ENCODE results near the gene PDE4D. TPM values are rescaled to one million over a fixed set of nuclear protein-coding genes. Genes with fewer than 3 reads are reported as not detected.
"Not testable (repeated sequence)": the region's sequence is repeated elsewhere in the genome, so short reads cannot be mapped to it uniquely, and the experiment has no call there.

Gene PDE4D
- total and polyA plus RNA-seq, 2 donors (not counting 3 experiments of a cell fraction or from before 2014, with no cell fraction given): 34.5 to 51.2 TPM

DNA sequence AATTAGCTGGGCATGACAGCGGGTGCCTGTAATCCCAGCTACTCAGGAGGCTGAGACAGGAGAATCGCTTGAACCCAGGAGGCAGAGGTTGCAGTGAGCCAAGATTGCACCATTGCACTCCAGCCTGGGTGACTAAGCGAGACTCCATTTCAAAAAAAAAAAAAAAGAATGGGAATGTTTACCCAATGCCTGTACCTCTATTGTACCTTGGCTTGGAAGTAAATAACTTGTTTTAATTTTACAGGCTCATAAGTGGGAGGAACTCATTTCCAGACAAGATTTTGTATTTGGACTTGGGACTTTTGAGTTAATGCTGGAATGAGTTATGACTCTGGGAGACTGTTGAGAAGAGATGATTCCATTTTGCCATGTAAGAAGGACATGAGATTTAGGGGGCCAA, 484.5 kb downstream of the PDE4D start:
- H3K4me2 ChIP-seq (ENCODE audit: insufficient read depth, low read length); FAIRE-seq; H3K27ac ChIP-seq (ENCODE audit: insufficient read depth, low read depth, low read length); H3K9me1 ChIP-seq (replicated peaks; ENCODE audit: control insufficient read depth, extremely low read depth, insufficient read depth, low read length); H3K27me3 ChIP-seq (ENCODE audit: control insufficient read depth in 2 of 2, insufficient read depth in 2 of 2, low read length in 2 of 2); H3K4me3 ChIP-seq (replicated peaks in 1 of 3; ENCODE audit: insufficient read depth in 1 of 3, low read depth in 1 of 3, low read length in 3 of 3); H3K79me2 ChIP-seq (ENCODE audit: control insufficient read depth, insufficient read depth, low read length); H3K9ac ChIP-seq (replicated peaks; ENCODE audit: extremely low read depth, insufficient read depth, low read length); H3K4me1 ChIP-seq (ENCODE audit: control insufficient read depth, extremely low read depth, insufficient read depth, low read length); H4K20me1 ChIP-seq (replicated peaks; ENCODE audit: control insufficient read depth, extremely low read depth, insufficient read depth, low read length); intact Hi-C loops (cut with micrococcal nuclease); CTCF ChIA-PET; H2AFZ ChIP-seq (ENCODE audit: low read depth, low read length); H3K9me3 ChIP-seq (replicated peaks; ENCODE audit: control insufficient read depth, insufficient read depth, low read length); BruUV-seq (replicated peaks); dilution Hi-C loops (cut with MboI; ENCODE audit: extremely low pct_ligation_motif_present, low sequenced_read_pairs); DNase-seq (ENCODE audit: low read depth, low spot score); POLR2A ChIA-PET; H3K36me3 ChIP-seq (ENCODE audit: control insufficient read depth in 2 of 2, extremely low read depth in 1 of 2, insufficient read depth in 2 of 2, low read length in 2 of 2): not testable (repeated sequence)

DNA sequence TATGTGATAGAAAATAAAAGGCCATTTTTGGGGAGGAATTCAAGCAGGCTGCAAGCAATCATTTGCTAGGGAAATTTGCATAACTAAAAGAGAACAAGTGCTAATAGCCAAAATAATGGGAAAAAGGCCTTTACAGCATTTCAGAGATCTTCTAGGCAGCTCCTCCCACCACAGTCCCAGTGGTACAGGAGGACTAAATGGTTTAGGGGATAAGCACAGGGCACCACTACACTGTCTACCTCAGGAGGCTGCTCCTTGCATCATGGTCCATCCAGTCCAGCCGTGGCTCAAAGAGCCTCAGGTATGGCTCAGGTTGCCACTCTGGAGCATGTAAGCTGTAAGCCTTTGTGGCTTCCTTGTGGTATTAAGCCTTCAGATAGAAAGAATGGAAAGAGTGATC, 485.6 kb downstream of the PDE4D start:
- Histone ChIP-seq H3K27ac (ENCODE audit: insufficient read depth, low read depth, low read length) (no peak overlapping the region), H3K4me1 (ENCODE audit: control insufficient read depth, extremely low read depth, insufficient read depth, low read length) (no peaks in the 10 kb centered on the region), H3K9me3 (replicated peaks; ENCODE audit: control insufficient read depth, insufficient read depth, low read length) (no peaks in the 10 kb centered on the region), H2AFZ (ENCODE audit: low read depth, low read length) (no peak overlapping the region), H3K4me3 (replicated peaks in 1 of 3; ENCODE audit: insufficient read depth in 1 of 3, low read depth in 1 of 3, low read length in 3 of 3) (no peak overlapping the region), H3K4me2 (ENCODE audit: insufficient read depth, low read length) (no peak overlapping the region), H3K27me3 (ENCODE audit: control insufficient read depth in 2 of 2, insufficient read depth in 2 of 2, low read length in 2 of 2) (no peaks in the 10 kb centered on the region), H3K9me1 (replicated peaks; ENCODE audit: control insufficient read depth, extremely low read depth, insufficient read depth, low read length) (no peaks in the 10 kb centered on the region), H4K20me1 (replicated peaks; ENCODE audit: control insufficient read depth, extremely low read depth, insufficient read depth, low read length) (no peaks in the 10 kb centered on the region), H3K79me2 (ENCODE audit: control insufficient read depth, insufficient read depth, low read length) (no peaks in the 10 kb centered on the region), H3K36me3 (ENCODE audit: control insufficient read depth in 2 of 2, extremely low read depth in 1 of 2, insufficient read depth in 2 of 2, low read length in 2 of 2) (no peaks in the 10 kb centered on the region), H3K9ac (replicated peaks; ENCODE audit: extremely low read depth, insufficient read depth, low read length) (no peak overlapping the region)
- CTCF ChIA-PET: no interaction called here
- POLR2A ChIA-PET: no interaction called here
- no TSS peak for BruUV-seq (replicated peaks)
- DNase-seq (ENCODE audit: low read depth, low spot score) (no peak), FAIRE-seq (no peak)
- dilution Hi-C loops (cut with MboI; ENCODE audit: extremely low pct_ligation_motif_present, low sequenced_read_pairs) (no loop called here), intact Hi-C loops (cut with micrococcal nuclease) (no loop called here)
- TF ChIP-seq EZH2 (IDR thresholded peaks at IDR 0.05; ENCODE audit: borderline replicate concordance, low read depth, low read length, severe bottlenecking) (no peak), JUN (IDR thresholded peaks at IDR 0.05; ENCODE audit: borderline replicate concordance, insufficient read depth, insufficient read length, low read depth) (no peak), FOS (IDR thresholded peaks at IDR 0.05; ENCODE audit: borderline replicate concordance, insufficient read depth, low read length) (no peak), POLR2A (IDR thresholded peaks at IDR 0.05; ENCODE audit: low read depth, low read length) (no peak), POLR2AphosphoS5 (IDR thresholded peaks at IDR 0.05; ENCODE audit: insufficient read depth, low read depth, low read length) (no peak), GATA2 (IDR thresholded peaks at IDR 0.05; ENCODE audit: insufficient read depth, insufficient read length, low read depth, low read length) (no peak), MYC (IDR thresholded peaks at IDR 0.05; ENCODE audit: low read depth, low read length) (no peak)
- TF ChIP-seq, protein P1, sequence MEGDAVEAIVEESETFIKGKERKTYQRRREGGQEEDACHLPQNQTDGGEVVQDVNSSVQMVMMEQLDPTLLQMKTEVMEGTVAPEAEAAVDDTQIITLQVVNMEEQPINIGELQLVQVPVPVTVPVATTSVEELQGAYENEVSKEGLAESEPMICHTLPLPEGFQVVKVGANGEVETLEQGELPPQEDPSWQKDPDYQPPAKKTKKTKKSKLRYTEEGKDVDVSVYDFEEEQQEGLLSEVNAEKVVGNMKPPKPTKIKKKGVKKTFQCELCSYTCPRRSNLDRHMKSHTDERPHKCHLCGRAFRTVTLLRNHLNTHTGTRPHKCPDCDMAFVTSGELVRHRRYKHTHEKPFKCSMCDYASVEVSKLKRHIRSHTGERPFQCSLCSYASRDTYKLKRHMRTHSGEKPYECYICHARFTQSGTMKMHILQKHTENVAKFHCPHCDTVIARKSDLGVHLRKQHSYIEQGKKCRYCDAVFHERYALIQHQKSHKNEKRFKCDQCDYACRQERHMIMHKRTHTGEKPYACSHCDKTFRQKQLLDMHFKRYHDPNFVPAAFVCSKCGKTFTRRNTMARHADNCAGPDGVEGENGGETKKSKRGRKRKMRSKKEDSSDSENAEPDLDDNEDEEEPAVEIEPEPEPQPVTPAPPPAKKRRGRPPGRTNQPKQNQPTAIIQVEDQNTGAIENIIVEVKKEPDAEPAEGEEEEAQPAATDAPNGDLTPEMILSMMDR (IDR thresholded peaks at IDR 0.05; ENCODE audit: extremely low read depth in 1 of 2, insufficient read depth in 1 of 2, low read depth in 1 of 2, low read length in 2 of 2): no peak
- TF ChIP-seq, protein P2, sequence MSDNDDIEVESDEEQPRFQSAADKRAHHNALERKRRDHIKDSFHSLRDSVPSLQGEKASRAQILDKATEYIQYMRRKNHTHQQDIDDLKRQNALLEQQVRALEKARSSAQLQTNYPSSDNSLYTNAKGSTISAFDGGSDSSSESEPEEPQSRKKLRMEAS (IDR thresholded peaks at IDR 0.05; ENCODE audit: insufficient read depth, insufficient read length): no peak

Data from endothelial cell of umbilical vein (primary cell).